ENCODE results near the gene NUPR1. TPM values are rescaled to one million over a fixed set of nuclear protein-coding genes. Genes with fewer than 3 reads are reported as not detected.
"Not testable (repeated sequence)": the region's sequence is repeated elsewhere in the genome, so short reads cannot be mapped to it uniquely, and the experiment has no call there.

Gene NUPR1
- total and polyA plus RNA-seq, 2 donors from 2014 or later: 64.7 to 125 TPM

DNA sequence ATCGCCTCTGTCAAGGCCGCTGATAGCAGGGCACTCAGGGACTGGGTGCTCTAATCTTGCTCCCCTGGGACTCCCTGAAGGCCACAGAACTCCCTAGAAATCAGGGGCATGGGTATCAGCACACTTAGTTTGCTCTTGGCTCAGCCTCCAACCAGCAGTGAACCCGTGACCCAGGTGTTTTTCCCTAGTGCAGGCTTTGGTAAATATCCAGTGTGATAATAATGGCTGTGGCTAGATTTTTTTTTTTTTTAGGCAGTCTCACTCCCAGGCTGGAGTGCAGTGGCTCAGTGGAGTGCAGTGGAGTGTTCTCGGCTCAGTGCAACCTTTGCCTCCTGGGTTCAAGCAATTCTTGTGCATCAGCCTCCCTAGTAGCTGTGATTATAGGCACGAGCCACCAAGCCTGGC lies 10.3 kb downstream of the NUPR1 start:
- peak overlapping the region in 1 of 2 donors; percentile 51 for H3K27ac ChIP-seq (ENCODE audit: low read depth in 2 of 2, low read length in 2 of 2)
- no peak for FAIRE-seq
- H3K4me1 ChIP-seq (ENCODE audit: control insufficient read depth in 2 of 3, insufficient read depth in 2 of 3, low read depth in 1 of 3, low read length in 3 of 3): peaks cover 0 to 7% (median 3%) of the 10 kb centered on the region in 3 donors

DNA sequence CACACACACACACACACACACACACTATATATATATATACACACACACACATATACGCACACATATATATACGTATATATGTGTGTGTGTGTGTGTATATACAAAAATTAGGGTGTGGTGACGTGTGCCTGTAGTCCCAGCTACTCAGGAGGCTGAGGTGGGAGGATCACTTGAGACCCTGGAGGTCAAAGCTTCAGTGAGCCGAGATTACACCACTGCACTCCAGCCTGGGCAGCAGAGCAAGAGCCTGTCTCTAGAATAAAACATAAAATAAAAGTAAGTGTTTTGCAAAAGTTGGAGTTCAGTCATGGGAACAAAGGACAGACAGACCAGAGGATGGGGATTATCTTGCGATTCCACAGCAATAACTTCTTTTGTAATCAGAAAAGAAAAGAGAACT lies 10.8 kb downstream of the NUPR1 start:
- Histone ChIP-seq H3K9me3 (ENCODE audit: control insufficient read depth in 2 of 3, insufficient read depth in 1 of 3, low read length in 3 of 3) (no peaks in the 10 kb centered on the region), H3K4me1 (ENCODE audit: control insufficient read depth in 2 of 3, insufficient read depth in 2 of 3, low read depth in 1 of 3, low read length in 3 of 3) (peaks cover 0 to 7% (median 3%) of the 10 kb centered on the region in 3 donors), H3K9ac (ENCODE audit: low read length in 3 of 3) (peak overlapping the region in 1 of 3 donors; percentile 7), H3K36me3 (ENCODE audit: control insufficient read depth in 2 of 3, insufficient read depth in 3 of 3, low read length in 3 of 3) (no peaks in the 10 kb centered on the region), H3K27ac (ENCODE audit: low read depth in 2 of 2, low read length in 2 of 2) (peak overlapping the region in 1 of 2 donors; percentile 51), H3K27me3 (ENCODE audit: control insufficient read depth, insufficient read depth, low read length) (no peaks in the 10 kb centered on the region), H3K4me3 (ENCODE audit: low read length in 3 of 3) (no peak overlapping the region)
- intact Hi-C loops (cut with DNase I): no loop called here
- FAIRE-seq (no peak), DNase-seq (no peak)
- TF ChIP-seq, protein P1, sequence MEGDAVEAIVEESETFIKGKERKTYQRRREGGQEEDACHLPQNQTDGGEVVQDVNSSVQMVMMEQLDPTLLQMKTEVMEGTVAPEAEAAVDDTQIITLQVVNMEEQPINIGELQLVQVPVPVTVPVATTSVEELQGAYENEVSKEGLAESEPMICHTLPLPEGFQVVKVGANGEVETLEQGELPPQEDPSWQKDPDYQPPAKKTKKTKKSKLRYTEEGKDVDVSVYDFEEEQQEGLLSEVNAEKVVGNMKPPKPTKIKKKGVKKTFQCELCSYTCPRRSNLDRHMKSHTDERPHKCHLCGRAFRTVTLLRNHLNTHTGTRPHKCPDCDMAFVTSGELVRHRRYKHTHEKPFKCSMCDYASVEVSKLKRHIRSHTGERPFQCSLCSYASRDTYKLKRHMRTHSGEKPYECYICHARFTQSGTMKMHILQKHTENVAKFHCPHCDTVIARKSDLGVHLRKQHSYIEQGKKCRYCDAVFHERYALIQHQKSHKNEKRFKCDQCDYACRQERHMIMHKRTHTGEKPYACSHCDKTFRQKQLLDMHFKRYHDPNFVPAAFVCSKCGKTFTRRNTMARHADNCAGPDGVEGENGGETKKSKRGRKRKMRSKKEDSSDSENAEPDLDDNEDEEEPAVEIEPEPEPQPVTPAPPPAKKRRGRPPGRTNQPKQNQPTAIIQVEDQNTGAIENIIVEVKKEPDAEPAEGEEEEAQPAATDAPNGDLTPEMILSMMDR (IDR thresholded peaks at IDR 0.05; ENCODE audit: borderline replicate concordance, extremely low read depth, insufficient read depth): no peak

More for the DNA sequence above, 10.3 kb downstream of the NUPR1 start:
- Histone ChIP-seq H3K4me3 (ENCODE audit: low read length in 3 of 3) (no peak overlapping the region), H3K36me3 (ENCODE audit: control insufficient read depth in 2 of 3, insufficient read depth in 3 of 3, low read length in 3 of 3) (no peaks in the 10 kb centered on the region), H3K9ac (ENCODE audit: low read length in 3 of 3) (peak overlapping the region in 1 of 3 donors; percentile 7), H3K9me3 (ENCODE audit: control insufficient read depth in 2 of 3, insufficient read depth in 1 of 3, low read length in 3 of 3) (no peaks in the 10 kb centered on the region), H3K27me3 (ENCODE audit: control insufficient read depth, insufficient read depth, low read length) (no peaks in the 10 kb centered on the region)
- no peak for DNase-seq
- intact Hi-C loops (cut with DNase I): no loop called here
- TF ChIP-seq, protein P1 (IDR thresholded peaks at IDR 0.05; ENCODE audit: borderline replicate concordance, extremely low read depth, insufficient read depth): no peak

DNA sequence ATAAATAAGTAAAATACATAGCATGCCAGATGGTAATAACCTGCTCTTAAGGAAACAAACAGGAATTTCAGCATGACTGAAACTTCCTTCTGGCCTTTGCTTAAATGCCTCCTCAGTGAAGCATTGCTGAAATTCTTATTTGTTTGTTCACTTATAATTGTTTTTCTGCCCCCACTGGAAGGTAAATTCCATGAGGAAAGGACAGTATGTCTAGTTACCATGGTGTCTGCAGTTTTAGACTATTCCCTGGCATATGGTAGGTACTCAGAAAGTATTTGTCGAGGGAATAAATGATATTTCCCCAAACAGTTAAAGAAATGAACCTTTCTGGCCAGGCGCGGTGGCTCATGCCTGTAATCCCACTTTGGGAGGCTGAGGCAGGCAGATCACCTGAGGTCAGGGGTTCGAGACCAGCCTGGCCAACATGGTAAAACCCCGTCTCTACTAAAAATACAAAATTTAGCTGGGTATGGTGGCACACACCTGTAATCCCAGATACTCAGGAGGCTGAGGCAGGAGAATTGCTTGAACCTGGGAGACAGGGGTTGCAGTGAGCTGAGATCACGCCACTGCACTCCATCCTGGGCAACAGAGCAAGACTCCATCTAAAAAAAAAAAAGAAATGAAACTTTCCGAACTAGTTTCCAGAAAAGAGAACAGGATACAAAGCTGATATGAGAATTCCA lies 11.5 kb downstream of the NUPR1 start:
- peak overlapping the region in 1 of 2 donors; percentile 12 for H3K27ac ChIP-seq (ENCODE audit: low read depth in 2 of 2, low read length in 2 of 2)
- DNase-seq; H3K4me1 ChIP-seq (ENCODE audit: control insufficient read depth in 2 of 3, insufficient read depth in 2 of 3, low read depth in 1 of 3, low read length in 3 of 3); H3K9ac ChIP-seq (ENCODE audit: low read length in 3 of 3); intact Hi-C loops (cut with DNase I); H3K9me3 ChIP-seq (ENCODE audit: control insufficient read depth in 2 of 3, insufficient read depth in 1 of 3, low read length in 3 of 3); H3K36me3 ChIP-seq (ENCODE audit: control insufficient read depth in 2 of 3, insufficient read depth in 3 of 3, low read length in 3 of 3); FAIRE-seq; H3K4me3 ChIP-seq (ENCODE audit: low read length in 3 of 3); H3K27me3 ChIP-seq (ENCODE audit: control insufficient read depth, insufficient read depth, low read length): not testable (repeated sequence)

DNA sequence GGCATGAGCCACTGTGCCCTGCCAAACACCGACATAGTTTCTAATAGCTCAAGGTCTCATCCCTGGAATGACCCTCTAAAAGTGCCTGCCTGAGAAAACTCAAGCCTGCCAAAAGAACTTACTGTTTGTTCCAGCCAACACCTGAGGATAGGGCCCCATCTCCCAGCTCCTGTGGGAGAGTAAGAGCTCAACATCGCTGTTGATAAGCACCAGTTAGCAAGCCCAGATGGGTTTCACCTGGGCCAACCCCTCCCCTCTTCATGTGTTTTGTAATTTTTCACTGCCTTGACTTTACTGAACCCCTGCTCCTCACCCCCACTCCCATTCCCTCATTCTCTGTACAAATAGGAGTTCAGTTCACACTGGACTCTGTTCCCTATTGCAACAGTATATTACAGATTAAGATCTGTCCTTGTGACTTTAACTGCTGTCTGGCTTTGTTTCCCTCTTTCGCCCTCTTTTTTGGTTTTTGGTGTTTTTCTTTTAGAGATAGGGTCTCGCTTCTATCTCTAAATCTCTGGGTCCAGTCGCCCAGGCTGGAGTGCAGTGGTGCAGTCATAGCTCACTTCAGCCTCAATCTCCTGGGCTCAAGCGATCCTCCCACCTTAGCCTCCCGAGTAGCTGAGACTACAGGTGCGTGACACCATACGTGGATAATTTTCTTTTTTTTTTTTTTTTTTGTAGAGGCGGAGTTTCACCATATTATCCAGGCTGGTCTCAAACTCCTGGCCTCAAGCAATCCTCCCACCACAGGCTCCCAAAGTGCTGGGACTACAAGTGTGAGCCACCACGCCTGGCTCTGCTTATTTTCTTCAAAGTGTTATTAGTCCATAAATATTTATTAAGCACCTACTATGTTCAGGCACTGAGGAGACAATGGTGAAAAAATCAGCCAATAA lies 12.3 kb downstream of the NUPR1 start:
- FAIRE-seq (no peak), DNase-seq (no peak)
- peak overlapping the region; percentile 0 to 14 for H3K27ac ChIP-seq (ENCODE audit: low read depth in 2 of 2, low read length in 2 of 2)
- no peaks in the 10 kb centered on the region for H3K27me3 ChIP-seq (ENCODE audit: control insufficient read depth, insufficient read depth, low read length)
- H3K36me3 ChIP-seq (ENCODE audit: control insufficient read depth in 2 of 3, insufficient read depth in 3 of 3, low read length in 3 of 3): no peaks in the 10 kb centered on the region
- intact Hi-C loops (cut with DNase I): no loop called here
- TF ChIP-seq, protein P1 (IDR thresholded peaks at IDR 0.05; ENCODE audit: borderline replicate concordance, extremely low read depth, insufficient read depth): no peak
- peaks cover 0 to 7% (median 3%) of the 10 kb centered on the region in 3 donors for H3K4me1 ChIP-seq (ENCODE audit: control insufficient read depth in 2 of 3, insufficient read depth in 2 of 3, low read depth in 1 of 3, low read length in 3 of 3)
- H3K9me3 ChIP-seq (ENCODE audit: control insufficient read depth in 2 of 3, insufficient read depth in 1 of 3, low read length in 3 of 3): no peaks in the 10 kb centered on the region
- H3K9ac ChIP-seq (ENCODE audit: low read length in 3 of 3): no peak overlapping the region
- H3K4me3 ChIP-seq (ENCODE audit: low read length in 3 of 3): no peak overlapping the region
